Non-pigmented ciliary epithelial cell (primary cell): ENCODE data around the gene DEF6.
"Not testable (repeated sequence)": the region's sequence is repeated elsewhere in the genome, so short reads cannot be mapped to it uniquely, and the experiment has no call there.

Experiments used
- DNase-seq: peaks from one replicate; pipeline ENCODE4 v3.0.0-alpha.2; 2010; ENCODE audit warnings: low read depth

The DEF6 gene

GRCh38 chr6:35311390-35312075 is 13.9 kb downstream of the DEF6 start:
- no peak for DNase-seq

GRCh38 chr6:35312076-35312800 is 14.6 kb downstream of the DEF6 start:
- DNase-seq = no peak

DNA sequence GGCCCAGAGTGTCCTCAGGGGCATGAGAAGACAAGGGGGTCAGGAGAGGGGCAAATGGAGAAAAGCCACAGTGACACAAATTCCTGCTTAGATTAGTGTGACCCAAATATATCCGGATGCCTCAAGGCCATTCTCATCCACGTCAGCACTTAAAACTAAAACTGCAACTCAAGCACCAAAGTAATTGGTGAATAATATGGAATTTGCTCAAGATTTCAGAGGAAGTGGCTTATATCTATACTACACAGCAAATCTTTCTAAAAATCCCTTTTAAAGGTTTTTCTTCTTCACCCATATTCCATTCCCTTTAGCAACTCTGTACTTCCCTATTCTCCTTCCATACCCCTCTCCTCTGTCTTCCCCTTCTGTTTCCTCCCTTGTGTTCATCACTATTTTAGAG is 15.2 kb downstream of the DEF6 start:
- no peak for DNase-seq

DNA sequence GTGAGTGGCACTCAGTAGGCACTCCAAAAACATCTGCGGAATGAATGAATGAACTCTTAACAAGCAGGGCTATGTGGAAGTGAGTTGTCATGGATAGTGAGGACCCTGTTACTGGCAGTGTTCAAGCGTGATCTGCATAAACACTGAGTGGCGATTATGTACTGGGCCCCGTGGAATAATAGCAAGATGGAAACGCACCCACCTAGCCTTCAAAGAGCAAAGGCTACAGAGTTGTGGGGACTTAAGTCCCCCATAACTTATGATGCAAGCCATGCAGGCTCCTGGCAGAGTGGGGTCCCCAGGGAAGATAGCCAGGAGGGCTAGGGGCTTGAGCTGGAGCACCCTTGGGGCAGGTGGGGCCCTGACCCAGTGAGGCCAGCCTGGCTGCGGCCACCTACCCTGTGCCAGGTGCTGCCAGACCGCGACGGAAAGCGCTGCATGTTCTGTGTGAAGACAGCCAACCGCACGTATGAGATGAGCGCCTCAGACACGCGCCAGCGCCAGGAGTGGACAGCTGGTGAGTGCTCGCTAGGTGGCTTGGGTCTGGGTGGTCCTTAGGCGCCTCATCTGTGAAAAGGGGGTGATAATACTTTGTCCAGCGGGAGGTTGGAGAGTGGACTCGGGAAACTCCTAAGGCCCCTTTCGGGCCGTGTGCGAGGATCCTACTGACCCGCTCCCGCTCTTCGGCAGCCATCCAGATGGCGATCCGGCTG is 20.0 kb downstream of the DEF6 start:
- DNase-seq = no peak

DNA sequence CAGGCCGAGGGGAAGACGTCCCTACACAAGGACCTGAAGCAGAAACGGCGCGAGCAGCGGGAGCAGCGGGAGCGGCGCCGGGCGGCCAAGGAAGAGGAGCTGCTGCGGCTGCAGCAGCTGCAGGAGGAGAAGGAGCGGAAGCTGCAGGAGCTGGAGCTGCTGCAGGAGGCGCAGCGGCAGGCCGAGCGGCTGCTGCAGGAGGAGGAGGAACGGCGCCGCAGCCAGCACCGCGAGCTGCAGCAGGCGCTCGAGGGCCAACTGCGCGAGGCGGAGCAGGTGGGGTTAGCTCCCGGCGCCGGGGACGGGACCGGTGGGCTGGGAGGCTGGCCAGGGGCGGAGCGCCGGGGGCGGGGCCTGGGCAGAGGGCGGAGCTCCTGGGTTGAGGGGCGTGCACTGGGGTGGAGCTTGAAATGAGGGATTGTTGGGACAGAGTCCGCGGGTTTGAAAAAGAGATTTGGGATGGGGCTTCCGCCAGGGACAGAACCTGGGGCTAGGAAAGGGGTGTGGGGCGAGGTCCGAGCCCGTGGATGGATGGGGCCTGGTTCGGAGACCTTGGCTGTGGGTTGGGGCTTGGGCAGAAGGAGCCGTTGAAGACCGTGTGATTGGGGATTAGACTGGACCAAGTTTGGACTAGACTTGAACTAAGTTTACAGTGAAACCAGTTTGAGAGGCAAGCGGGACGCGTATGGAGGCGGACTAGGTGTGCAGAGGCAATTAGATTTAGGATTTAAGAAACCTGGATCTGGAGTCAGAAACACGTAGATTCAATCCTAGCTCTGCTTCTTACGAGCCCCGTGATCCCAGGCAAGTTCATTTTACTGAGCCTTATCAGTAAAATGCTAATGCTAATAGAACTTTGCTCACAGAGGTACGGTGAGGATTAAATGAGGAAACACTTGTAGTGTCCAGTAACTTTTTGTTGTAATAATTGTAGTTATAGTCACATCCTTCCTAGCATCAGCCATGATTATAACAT is 20.9 kb downstream of the DEF6 start:
- DNase-seq = no peak

- no peak for DNase-seq
Measured at GRCh38 chr6:35319346-35320030, 21.9 kb downstream of the DEF6 start.

DNA sequence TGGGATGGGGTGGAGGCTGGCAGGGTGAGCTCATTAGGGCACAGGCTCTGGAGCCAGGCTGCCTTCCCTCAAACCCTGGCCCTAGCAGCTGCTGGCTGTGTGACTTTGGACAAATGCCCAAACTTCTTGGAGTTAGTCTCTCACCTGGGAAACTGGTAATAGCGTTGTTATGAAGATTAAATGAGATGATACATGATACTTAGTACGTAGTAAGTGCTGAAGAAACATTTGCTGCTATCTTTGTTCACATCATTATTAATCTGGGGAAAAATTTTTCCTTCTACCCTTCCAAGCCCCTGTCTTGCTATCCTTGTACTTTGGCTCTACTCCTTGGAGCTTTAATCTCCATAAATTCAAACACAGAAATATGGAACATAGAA is 22.4 kb downstream of the DEF6 start:
- no peak for DNase-seq

DNA sequence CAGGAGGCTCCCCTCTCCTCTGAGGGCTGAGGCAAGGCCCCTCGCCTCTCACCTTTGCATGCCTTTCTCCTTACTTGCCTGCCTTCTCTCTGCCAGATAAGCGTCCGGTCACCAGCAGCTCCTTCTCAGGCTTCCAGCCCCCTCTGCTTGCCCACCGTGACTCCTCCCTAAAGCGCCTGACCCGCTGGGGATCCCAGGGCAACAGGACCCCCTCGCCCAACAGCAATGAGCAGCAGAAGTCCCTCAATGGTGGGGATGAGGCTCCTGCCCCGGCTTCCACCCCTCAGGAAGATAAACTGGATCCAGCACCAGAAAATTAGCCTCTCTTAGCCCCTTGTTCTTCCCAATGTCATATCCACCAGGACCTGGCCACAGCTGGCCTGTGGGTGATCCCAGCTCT is 23.5 kb downstream of the DEF6 start:
- no peak for DNase-seq

- DNase-seq = no peak
Measured at GRCh38 chr6:35327349-35328027, 29.9 kb downstream of the DEF6 start.

- DNase-seq = no peak
Measured at GRCh38 chr6:35328108-35328723, 30.6 kb downstream of the DEF6 start.

DNA sequence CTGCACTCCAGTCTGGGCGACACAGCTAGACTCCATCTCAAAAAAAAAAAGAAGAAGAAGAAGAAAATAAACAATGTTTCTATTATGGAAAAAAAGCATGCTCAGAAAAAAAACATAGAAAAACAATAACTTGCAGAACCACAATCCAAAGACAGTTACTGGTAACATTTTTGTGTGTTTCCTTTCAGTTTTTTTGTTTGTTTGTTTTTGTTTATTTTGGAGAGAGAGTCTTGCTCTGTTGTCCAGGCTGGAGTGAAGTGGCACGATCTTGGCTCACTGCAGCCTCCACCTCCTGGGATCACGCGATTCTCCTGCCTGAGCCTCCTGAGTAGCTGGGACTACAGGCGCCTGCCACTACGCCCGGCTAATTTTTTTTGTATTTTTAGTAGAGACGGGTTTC is 31.3 kb downstream of the DEF6 start:
- DNase-seq = not testable (repeated sequence)

DNA sequence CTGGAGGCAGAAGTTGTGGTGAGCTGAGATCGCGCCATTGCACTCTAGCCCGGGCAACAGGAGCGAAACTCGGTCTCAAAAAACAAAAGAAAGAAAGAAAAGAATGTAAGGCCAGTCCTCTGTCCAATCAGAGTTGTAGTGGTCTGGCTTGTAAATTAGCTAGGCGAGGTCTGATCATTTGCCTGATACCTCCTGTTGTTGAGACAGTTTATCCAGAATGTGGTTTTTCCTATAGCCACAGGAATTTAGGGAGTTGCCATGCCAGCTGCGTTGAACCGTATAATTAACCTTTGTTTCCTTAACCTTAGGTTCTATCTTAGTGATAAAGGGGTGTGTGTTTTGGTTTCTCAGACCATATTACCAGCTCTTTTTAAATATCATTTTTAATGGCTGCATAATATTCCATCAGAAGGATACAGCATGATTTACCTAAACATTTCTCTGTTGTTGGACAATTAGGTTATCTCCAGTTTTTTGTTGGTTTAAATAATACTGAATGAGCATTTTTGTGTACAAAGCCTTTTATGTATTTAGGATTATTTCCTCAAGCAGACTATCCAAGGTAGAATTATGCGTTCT is 33.0 kb downstream of the DEF6 start:
- no peak for DNase-seq

GRCh38 chr6:35332074-35332887 is 34.7 kb downstream of the DEF6 start:
- DNase-seq = not testable (repeated sequence)

DNA sequence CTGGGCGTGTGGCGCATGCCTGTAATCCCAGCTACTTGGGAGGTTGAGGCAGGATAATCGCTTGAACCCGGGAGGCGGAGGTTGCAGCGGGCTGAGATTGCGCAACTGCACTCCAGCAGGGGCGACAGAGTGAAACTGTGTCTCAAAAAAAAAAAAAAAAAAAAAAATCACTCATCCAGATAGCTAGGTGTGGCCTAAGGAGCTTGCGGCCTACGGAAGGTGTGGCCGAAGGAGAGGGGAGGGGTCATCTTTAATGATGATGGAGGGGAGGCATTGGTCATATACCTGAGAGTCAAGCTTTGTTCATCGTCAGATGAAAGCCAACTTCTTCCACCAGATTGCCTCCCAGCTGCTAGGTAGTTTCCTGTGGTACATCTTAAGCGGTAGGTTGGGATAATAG is 43.9 kb downstream of the DEF6 start:
- DNase-seq = no peak

- DNase-seq = peak; percentile 70
Measured at GRCh38 chr6:35342258-35343091, 44.9 kb downstream of the DEF6 start, which contains the start of gene PPARD. Gene PPARD (plus strand): TSS chr6:35342558. CDS start chr6:35411088, 68,530 bp downstream.

GRCh38 chr6:35343092-35343834 is 45.6 kb downstream of the DEF6 start:
- no peak for DNase-seq

GRCh38 chr6:35343835-35344550 is 46.4 kb downstream of the DEF6 start:
- DNase-seq = no peak
